ENCODE results near the gene ILDR2.

Gene ILDR2

GRCh38 chr1:166948856-166949350 is 26.4 kb downstream of the ILDR2 start:
- no peak overlapping the region for H3K4me3 ChIP-seq (replicated peaks; ENCODE audit: low read depth, low read length)
- DNase-seq (ENCODE audit: extremely low read depth, low read depth), result no peak
- TF ChIP-seq CTCF (IDR thresholded peaks at IDR 0.05; ENCODE audit: low read depth, low read length, missing control alignments), result no peak

- H3K4me3 ChIP-seq (replicated peaks; ENCODE audit: low read depth, low read length), result no peak overlapping the region
- no peak for DNase-seq (ENCODE audit: extremely low read depth, low read depth)
- no peak for TF ChIP-seq CTCF (IDR thresholded peaks at IDR 0.05; ENCODE audit: low read depth, low read length, missing control alignments)
These were observed 27.8 kb downstream of the ILDR2 start for GRCh38 chr1:166947398-166948043.

DNA sequence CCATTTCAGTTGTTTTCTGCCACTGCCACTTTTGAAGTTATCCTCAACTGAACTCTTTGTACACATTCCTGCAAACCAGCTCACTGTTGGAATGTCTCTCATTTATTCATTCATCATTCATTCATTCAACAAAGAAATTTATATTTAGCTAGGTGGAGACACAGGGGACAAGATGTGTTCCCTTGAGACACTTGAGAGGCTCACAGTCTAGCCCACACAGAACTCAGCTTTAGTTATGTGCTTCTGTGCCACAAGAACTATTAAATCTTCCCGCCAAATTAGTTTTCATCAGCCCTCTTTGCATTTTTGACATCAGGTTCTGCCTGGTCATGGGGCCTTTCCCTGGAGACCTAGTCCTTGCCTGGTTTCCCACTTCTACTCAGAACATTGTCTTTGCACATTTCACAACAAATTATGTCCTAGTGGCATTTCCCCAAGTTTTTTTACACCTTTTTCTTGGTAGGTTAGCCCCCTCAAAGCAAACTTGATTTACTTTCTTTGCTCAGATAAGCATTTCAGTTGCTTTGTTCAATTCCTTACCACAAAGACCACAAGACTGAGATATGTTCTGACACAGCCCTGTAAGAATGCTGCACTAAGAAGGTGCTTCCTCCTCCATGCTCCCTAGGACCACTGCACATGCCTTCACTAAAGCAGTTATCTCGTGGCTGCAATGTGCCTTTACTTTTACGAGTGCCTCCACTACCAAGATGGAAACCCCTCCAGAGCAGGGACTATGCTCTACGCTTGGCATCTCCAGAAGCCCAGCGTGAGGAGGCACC is 31.0 kb downstream of the ILDR2 start:
- no peak for DNase-seq (ENCODE audit: extremely low read depth, low read depth)
- no peak overlapping the region for H3K4me3 ChIP-seq (replicated peaks; ENCODE audit: low read depth, low read length)
- TF ChIP-seq CTCF (IDR thresholded peaks at IDR 0.05; ENCODE audit: low read depth, low read length, missing control alignments), result no peak

- DNase-seq (ENCODE audit: extremely low read depth, low read depth), result no peak
- no peak for TF ChIP-seq CTCF (IDR thresholded peaks at IDR 0.05; ENCODE audit: low read depth, low read length, missing control alignments)
- H3K4me3 ChIP-seq (replicated peaks; ENCODE audit: low read depth, low read length), result no peak overlapping the region
These were observed 35.5 kb downstream of the ILDR2 start for GRCh38 chr1:166939741-166940375.

DNA sequence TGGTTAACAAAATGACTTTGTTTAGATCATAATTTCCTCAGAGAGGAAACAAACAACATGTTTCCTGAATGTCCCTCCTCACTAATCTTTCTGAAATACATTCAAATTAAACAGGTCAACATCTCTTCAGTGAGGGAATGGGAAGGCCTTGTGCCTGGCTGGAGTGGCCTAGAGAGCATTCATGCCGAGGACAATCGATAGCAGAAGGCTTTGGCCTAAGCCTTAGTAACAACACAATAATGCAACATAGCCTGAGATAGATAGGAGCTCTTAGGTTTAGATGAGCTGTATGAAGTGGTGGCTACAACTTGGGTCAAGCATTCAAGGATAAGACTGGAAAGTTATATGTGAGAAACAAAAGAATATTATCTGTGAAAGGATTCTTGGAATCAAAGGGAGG is 37.4 kb downstream of the ILDR2 start:
- no peak for TF ChIP-seq CTCF (IDR thresholded peaks at IDR 0.05; ENCODE audit: low read depth, low read length, missing control alignments)
- DNase-seq (ENCODE audit: extremely low read depth, low read depth), result no peak
- no peak overlapping the region for H3K4me3 ChIP-seq (replicated peaks; ENCODE audit: low read depth, low read length)

- DNase-seq (ENCODE audit: extremely low read depth, low read depth), result no peak
- H3K4me3 ChIP-seq (replicated peaks; ENCODE audit: low read depth, low read length), result no peak overlapping the region
- no peak for TF ChIP-seq CTCF (IDR thresholded peaks at IDR 0.05; ENCODE audit: low read depth, low read length, missing control alignments)
These were observed 38.0 kb downstream of the ILDR2 start for GRCh38 chr1:166937329-166937728.

Data from HFF-Myc (cell line).